CD4-positive, alpha-beta T cell treated with Interleukin-15 for 4 hours (primary cell): ENCODE data around the gene IP6K3.
A peak's percentile ranks its signal among the peaks of the same experiment; 100 is the strongest.

ENCODE experiments used
- DNase-seq: peaks from one replicate; pipeline ENCODE4 v3.0.0-alpha.2; 2020; ENCODE audit warnings: low spot score

The IP6K3 gene

GRCh38 chr6:33705268-33705885 lies 41.3 kb downstream of the IP6K3 start:
- no peak for DNase-seq

DNA sequence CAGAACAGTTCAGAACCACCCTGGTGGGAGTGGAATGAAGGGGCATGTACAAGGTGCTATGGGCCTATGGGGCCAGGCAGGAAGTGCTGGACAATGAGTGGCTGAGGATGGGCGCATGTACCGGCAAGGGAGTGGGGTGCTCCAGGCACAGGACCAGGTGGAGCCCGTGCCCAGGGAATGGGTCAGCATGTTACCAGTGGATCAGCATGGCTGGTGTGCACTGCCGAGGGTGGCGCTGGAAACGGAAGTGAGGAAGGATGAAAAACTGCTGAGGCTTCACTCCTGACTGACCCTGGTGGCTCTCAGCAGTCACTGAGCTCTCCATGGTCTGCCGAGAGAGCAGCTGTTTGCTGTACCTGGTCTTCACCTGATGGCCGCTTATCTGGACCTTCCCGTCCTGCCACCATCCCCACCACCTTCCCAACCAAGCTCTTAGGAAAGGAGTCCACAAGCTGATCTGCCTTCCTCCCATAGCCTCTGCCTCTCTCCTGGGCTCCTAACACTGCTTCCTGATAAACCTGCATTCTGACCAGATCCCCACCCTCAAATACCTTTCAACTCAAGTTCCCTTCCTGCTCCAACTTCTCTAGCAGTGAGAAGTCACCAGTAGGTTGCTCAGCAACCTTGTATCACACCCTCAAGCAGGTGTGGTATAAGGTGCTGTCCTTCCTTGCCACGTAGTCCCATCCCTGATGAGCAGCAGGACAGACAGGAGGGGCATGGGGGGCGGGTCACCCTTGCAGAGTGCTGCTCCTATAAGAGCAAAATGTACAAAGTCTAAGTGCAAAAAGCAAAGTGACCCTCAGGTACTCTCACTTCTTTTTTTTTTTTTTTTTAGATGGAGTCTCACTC lies 42.3 kb downstream of the IP6K3 start:
- no peak for DNase-seq

GRCh38 chr6:33702345-33702977 lies 44.2 kb downstream of the IP6K3 start:
- DNase-seq = peak; percentile 32

- peak; percentile 71 for DNase-seq
Observed at GRCh38 chr6:33700391-33701050, 46.2 kb downstream of the IP6K3 start.

DNA sequence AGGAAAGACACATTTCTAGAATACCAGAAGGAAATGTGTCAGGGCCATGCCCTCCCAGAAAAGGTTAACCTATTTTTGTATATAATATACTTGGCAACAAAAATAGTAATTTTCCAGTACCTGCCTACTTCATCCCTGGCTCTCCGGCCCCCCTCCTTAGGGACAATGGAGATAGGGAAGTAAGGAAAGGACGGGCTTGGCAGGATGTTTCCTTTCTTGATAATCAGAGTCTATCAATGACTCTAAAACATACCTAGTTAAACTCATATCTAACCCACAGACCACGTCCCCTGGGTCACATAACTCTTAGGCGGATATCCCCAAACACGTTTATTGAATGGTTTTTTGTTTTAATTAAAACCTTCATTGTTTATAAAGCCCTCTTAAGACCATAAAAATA lies 47.0 kb downstream of the IP6K3 start:
- no peak for DNase-seq

DNA sequence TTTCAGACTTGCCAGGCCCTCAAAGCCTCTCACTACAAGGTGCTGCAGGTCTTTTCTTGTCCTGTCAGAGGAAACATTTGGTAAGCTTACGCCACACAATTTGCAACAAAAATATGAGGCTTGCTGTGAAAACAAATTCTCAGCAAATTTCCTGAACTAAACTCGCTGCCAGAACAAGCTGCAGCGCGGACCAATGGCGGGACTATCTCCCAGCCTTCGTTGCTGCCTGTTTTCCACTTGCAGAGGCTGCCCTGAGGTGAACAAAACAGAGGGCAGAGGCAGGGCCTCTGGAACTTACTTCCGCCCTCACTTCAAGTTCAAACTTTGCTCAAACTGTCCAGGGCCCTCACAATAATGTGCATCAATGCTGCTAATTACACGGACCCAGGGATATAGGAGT lies 47.6 kb downstream of the IP6K3 start:
- DNase-seq = no peak

DNA sequence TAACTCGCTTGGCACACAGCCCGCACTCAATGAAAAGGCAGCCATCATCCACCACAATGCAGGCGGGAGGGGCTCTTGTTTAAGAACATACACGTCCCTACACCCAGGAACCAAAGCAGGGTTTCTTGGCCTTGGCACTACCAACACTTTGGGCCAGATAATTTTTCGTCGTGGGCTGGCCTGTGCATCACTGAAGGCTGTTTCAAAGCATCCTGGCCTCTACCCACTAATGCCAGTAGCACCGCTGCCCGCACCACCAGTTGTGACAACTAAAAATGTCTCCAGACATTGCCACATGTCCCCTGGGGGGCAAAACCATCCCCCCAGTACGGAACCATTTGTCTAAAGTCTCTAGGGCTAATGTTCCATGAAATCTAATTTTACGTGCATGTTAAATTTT lies 48.2 kb downstream of the IP6K3 start:
- no peak for DNase-seq

- DNase-seq = no peak
Observed at GRCh38 chr6:33697845-33698244, 48.9 kb downstream of the IP6K3 start.

DNA sequence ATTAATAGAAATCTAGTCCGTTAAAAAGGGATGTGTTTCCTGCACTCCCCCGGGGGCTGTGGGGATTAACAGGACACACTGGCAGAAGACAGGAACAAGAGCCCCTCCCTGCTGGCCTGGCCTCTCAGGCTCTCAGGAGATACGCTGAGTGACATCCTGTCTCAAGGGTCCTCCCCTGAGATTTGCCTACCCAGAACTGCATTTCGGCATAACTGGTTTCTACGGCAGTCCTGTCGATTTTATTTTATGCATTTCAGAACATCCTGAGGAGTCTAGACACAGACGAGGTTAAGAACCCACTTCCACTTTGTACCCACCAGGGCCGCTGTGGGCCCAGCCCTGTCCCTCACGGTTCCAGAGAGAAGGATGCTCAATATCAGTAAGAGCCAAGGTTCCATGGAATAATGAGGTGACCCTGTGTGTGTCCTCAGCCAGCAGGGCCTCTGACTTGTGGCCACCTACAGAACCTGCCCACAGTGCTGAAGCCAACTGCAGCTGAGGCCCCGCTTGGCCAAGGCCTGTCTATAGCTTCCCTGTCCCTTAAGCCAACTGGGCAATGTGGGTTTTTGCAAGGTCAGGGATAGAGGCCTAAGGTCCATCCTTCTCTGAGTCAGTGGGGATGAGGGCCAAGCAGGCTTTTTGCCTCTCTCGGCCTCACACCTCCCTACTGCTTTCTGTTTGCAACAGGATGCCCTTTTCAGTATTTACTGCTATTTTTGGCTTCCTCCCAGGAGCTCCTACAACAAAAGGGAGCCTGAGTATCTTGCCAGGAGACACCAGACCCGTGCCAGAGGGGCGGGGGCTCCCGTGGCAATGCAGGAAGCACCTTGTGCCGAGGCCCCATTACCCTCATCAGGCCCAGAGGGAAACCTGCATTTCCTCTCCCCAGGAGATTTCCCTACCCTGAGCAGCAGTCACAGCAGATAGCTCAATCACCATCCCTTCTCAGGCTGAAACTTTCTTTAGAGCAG lies 49.9 kb downstream of the IP6K3 start:
- peak; percentile 32 for DNase-seq

DNA sequence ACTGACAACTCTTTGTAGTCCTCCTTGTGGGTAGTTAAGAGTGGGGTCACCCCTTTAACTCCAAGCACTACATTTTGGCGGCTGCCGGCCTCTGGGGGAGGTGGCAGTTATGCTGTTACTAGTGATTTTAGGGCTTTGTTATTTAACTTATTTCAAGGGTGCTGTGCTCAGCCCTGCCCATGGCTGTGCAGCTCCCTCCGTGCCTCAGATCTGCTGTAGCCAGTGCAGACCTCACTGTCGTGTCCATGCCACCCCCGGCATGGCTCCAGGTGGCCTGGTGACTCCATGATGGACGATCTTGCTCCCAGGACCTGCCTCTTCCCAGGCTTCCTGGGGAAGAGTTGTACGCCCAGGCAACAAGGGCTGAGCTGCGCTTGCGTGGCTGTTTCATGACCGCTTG lies 50.6 kb downstream of the IP6K3 start:
- no peak for DNase-seq

DNA sequence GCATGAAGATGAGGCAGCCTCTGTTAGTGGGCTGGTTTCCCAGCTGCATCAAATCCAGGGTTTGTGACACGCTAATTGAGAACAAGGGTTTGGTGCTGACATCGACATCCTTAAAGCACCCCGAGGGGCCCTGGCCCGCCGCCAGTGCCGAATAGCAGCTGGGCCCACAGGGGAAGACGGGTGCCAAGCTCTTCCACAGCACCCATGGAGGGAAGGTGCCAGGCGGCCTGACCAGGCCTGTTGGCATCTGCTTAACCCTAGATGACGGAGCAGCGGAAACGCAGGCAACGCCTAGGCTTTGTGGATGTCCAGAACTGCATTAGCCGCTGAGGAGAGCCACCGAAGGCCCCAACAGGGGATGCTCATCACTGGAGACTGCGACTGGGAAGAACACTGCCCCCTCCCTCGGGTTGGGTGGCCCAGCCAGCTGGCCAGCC lies 51.2 kb downstream of the IP6K3 start:
- DNase-seq = no peak

- DNase-seq = no peak
Observed at GRCh38 chr6:33694977-33695376, 51.7 kb downstream of the IP6K3 start.

GRCh38 chr6:33694401-33694931 lies 52.2 kb downstream of the IP6K3 start:
- DNase-seq = peak; percentile 69

DNA sequence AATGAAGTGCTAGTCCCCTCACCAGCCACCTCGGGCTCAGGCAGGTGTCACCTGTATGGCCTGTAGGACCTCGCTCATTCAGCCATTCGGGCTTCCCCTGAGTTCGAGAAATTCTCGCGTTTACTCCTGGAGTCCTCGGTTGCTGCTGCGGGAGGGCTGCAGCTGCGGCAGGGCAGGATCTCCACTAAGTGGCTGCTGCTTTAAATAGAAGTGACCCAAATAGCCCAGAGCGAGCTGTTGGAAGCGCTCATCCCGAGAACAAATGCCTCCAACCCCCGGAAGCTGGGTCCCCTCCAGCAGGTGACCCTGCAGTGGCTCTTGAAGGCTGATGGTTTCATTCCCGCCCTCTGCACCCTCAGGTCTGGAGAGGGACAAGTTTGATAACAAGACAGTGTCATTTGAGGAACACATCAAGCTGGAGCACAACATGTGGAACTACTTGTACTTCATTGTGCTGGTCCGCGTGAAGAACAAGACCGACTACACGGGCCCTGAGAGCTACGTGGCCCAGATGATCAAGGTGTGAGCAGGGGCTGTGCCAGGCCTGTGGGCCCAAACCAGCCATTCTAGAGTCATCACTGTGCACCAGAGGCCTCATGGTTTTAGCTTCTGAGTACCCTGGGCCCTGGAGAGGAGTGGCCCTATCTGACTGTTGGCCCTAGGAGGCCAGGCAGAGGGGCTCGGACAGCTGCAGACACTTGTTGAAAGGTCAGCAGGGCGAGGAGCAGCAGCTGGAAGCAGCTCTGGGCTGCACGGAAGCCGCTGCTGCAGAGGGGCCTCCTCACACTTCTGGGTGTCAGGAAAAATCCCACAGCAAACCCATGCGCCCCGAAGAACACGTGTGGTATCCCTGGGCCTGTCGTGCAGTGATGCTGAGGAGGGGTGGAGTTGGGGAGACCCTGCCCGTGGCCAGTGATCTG lies 53.3 kb downstream of the IP6K3 start:
- no peak for DNase-seq

DNA sequence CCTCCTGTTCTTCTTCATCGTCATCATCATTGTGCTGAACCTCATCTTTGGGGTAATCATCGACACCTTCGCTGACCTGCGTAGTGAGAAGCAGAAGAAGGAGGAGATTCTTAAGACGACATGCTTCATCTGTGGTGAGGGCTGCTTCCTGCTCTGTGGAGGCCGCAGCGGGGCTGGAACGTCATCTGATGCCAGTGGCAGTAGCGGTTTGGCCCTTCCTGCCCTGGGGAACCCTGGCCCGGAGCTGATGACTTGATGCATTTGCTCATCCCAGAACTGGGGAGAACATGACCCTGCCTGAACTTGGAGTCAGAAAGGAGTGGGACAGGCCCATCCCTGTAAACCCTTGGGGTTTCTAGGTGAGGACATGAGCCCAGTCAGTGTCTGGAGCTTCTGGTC lies 53.9 kb downstream of the IP6K3 start:
- peak; percentile 57 for DNase-seq

DNA sequence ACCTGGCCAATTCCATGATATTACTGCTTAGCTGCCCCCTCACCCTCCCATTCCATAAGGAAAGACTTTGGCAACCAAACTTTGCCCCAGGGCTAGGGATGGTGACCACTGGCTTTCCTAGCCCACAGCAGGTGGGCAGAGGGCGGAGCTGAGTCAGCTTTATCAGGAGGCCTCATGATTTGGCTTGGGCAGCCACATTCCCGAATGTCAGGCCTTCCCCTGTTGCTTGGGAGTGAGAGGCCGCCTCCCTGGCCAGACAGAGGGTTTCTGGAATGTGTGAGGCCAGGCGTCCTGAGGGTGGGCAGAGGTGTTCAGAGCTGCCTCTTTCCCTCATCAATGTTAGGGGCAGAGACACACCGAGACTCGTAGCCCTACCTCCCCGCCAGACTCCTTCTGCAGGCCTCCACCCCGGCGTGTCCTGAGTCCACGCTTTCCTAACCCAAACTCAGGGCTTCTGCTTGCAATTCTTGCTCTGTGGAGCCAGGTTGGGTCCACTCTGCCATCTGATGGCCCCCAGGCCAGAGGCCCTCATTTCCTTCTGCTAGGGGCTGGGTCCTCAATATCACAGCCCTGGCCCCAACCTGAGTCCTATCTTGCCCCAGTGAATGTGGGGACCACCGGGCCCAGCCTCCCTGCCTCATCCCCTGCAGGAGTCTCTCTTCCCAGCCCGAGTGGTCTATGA lies 54.5 kb downstream of the IP6K3 start:
- no peak for DNase-seq

DNA sequence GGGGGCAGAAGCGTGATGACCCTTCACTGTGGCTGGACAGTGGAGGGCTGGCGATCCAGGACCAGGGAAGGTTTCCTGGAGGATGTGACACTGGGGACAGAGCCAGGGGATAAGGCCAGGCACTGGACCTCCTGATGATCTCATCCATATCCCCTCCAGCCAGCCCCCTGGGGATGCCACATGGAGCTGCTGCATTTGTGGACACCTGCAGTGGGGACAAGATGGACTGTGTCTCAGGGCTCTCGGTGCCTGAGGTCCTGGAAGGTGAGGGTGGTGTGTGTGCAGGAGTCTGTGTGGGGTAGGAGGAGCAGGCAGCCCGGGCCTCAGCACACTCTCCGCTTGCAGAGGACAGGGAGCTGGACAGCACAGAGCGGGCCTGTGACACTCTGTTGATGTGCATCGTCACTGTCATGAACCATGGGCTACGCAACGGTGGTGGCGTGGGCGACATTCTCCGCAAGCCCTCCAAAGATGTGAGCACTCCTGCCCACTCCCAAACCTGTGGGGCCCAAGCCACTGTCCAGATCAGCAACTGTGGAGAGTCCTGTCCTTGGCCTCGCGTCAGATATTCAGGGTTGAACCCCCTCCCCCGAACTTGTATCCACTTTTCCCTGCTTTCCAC lies 55.1 kb downstream of the IP6K3 start:
- DNase-seq = no peak

- no peak for DNase-seq
Observed at GRCh38 chr6:33690766-33691165, 55.9 kb downstream of the IP6K3 start.

GRCh38 chr6:33689879-33690278 lies 56.8 kb downstream of the IP6K3 start:
- DNase-seq = no peak
